Esophagus muscularis mucosa (tissue), 4 donors: ENCODE measurements around the gene CD300LB. TPM values are rescaled to one million over a fixed set of nuclear protein-coding genes. Genes with fewer than 3 reads are reported as not detected.

Experiments
- DNase-seq: peaks from one replicate; pipeline ENCODE4 v3.0.0-alpha.2; 2017; ENCODE audit errors: extremely low spot score
- H3K27ac ChIP-seq, 4 donors: fragments of 200-600 bp; sonication (generic); replicated peaks in 1 of 4; 1 replicate in 3 of 4; 2 replicates in 1 of 4; pipeline ENCODE4 v1.5.1; 2016 to 2019; ENCODE audit warnings: mild to moderate bottlenecking in 1 of 4
- H3K27me3 ChIP-seq, 4 donors: fragments of 200-600 bp; sonication (generic); one replicate each; pipeline versions ENCODE4 v1.5.1 to v1.6.0; 2016 to 2019
- H3K36me3 ChIP-seq, 4 donors: fragments of 200-600 bp; sonication (generic); one replicate each; pipeline ENCODE4 v1.5.1; 2016 to 2019
- H3K4me1 ChIP-seq, 4 donors: fragments of 200-600 bp; sonication (generic); one replicate each; pipeline ENCODE4 v1.5.1; 2016 to 2019
- H3K4me3 ChIP-seq, 4 donors: fragments of 200-600 bp; sonication (generic); 1 replicate in 2 of 4; 2 replicates in 2 of 4; pipeline ENCODE4 v1.5.1; 2016 to 2019; ENCODE audit warnings: mild to moderate bottlenecking in 4 of 4, moderate library complexity in 1 of 4
- H3K9me3 ChIP-seq, 4 donors: fragments of 200-600 bp; sonication (generic); 1 replicate in 3 of 4; 2 replicates in 1 of 4; pipeline ENCODE4 v1.5.1; 2016 to 2019
- CTCF ChIP-seq, 3 experiments: fragments of 200-600 bp in 2 of 3; fragments of 450-650 bp in 1 of 3; sonication (generic) in 2 of 3; IDR thresholded peaks; one replicate each; pipeline ENCODE4 v1.5.1; 2017 to 2019; ENCODE audit warnings: antibody characterized with exemption in 3 of 3, mild to moderate bottlenecking in 2 of 3, moderate library complexity in 1 of 3
- EP300 ChIP-seq: sonication (generic); formaldehyde crosslinking; IDR thresholded peaks from one replicate; pipeline ENCODE4 v1.6.1; 2017; ENCODE audit warnings: antibody characterized with exemption
- POLR2A ChIP-seq: fragments of 450-650 bp; IDR thresholded peaks from one replicate; pipeline ENCODE4 v1.6.1; 2017; ENCODE audit warnings: antibody characterized with exemption, moderate library complexity, mild to moderate bottlenecking, low read depth
- POLR2AphosphoS5 ChIP-seq, 2 donors: sonication (generic); formaldehyde crosslinking; IDR thresholded peaks; one replicate each; pipeline ENCODE4 v1.6.1; 2017; ENCODE audit warnings: antibody characterized with exemption in 2 of 2
- WGBS: methylation state at CpG from one replicate; pipeline ENCODE4 v1.1.5; 2018; 5-methylcytosine and 5-hydroxymethylcytosine counted together
- intact Hi-C: fragments of 100-400 bp; cut with DNase I; formaldehyde crosslinking; loops from one replicate; pipeline ENCODE4 v1.15.1; 2023
- total RNA-seq, 4 donors: library from RNA; depleted of rRNA; stranded (reverse); fragments of >200 nt; gene quantifications; one replicate each; pipeline versions ENCODE4 v1.1.0 to v1.2.1, GENCODE V29; 2016

The CD300LB gene
- total RNA-seq, 4 donors from 2014 or later = 0.17 to 0.83 (median 0.23) TPM; not detected in 1

GRCh38 chr17:74527756-74528155, 3.5 kb downstream of the CD300LB start:
- DNase-seq = peak; percentile 72
- no peaks in the 10 kb centered on the region for H3K36me3 ChIP-seq
- 74% methylated on average over 8 of the region's 8 CpGs for WGBS
- intact Hi-C loops = no loop called here
- H3K27ac ChIP-seq = no peak overlapping the region
- H3K4me1 ChIP-seq = no peaks in the 10 kb centered on the region
- TF ChIP-seq POLR2A (no peak), EP300 (no peak), CTCF (IDR thresholded peaks at IDR 0.05) (no peak), POLR2AphosphoS5 (IDR thresholded peaks at IDR 0.05) (no peak)
- H3K27me3 ChIP-seq = peaks cover 0 to 20% (median 0%) of the 10 kb centered on the region in 4 donors
- no peak overlapping the region for H3K4me3 ChIP-seq
- H3K9me3 ChIP-seq = peaks cover 0 to 11% (median 4%) of the 10 kb centered on the region in 4 donors

DNA sequence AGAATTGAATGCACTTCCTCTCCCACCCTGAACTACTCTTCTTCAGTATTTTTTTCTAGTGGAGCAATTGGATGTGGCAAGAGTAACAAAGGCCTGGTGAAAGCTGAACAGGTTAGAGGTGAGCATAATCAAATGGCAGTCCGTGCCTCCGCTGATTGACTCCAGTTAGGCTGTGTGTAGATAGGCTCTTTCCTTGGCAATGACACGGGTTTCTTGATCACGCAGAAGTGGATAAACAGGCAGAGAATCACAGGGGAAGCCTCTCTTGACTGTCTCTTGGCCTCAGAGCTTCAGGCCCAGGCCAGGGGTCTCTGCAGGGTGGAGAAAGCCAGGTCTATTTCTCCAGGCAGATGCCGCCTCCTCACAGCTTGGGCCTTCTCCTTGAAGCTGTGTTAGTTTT, 4.2 kb downstream of the CD300LB start:
- Histone ChIP-seq H3K9me3 (peaks cover 0 to 13% (median 5%) of the 10 kb centered on the region in 4 donors), H3K27ac (no peak overlapping the region), H3K4me3 (no peak overlapping the region), H3K27me3 (peaks cover 0 to 20% (median 0%) of the 10 kb centered on the region in 4 donors), H3K36me3 (no peaks in the 10 kb centered on the region), H3K4me1 (no peaks in the 10 kb centered on the region)
- TF ChIP-seq POLR2AphosphoS5 (IDR thresholded peaks at IDR 0.05) = no peak
- TF ChIP-seq EP300 = no peak
- intact Hi-C loops = no loop called here
- 93% methylated on average over 5 of the region's 5 CpGs for WGBS
- peak; percentile 68 for DNase-seq

- Histone ChIP-seq H3K36me3 (no peaks in the 10 kb centered on the region), H3K9me3 (peaks cover 0 to 13% (median 5%) of the 10 kb centered on the region in 4 donors), H3K27me3 (peaks cover 0 to 18% (median 0%) of the 10 kb centered on the region in 4 donors), H3K27ac (no peak overlapping the region), H3K4me1 (no peaks in the 10 kb centered on the region), H3K4me3 (no peak overlapping the region)
- WGBS = 66% methylated on average over 3 of the region's 3 CpGs
- intact Hi-C loops = no loop called here
- TF ChIP-seq EP300 (no peak), POLR2A (no peak), CTCF (IDR thresholded peaks at IDR 0.05) (no peak), POLR2AphosphoS5 (IDR thresholded peaks at IDR 0.05) (no peak)
- peak; percentile 21 for DNase-seq
Measured at GRCh38 chr17:74526681-74527080, 4.6 kb downstream of the CD300LB start.

DNA sequence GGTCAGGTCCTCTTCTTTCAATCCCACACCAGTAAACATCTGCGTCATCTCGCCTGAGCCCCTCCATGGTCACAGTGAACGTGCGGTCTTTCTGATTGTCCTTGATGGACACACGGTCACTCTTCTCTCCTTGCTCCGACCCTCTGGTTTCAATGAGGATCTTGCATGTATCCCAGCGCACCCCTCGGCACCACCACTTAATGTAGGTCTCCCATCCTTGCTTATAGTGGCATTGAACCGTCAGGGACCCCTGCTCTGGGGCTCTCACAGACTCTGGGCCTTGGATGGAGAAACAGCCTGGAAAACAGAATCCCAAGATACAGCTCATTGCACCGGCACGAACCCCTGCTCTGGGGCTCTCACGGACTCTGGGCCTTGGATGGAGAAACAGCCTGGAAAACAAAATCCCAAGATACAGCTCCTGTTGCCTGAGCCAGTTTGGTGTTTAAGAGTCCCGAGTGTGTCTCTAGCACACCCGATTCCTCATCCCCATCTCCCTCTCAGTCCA, 5.4 kb downstream of the CD300LB start:
- no peaks in the 10 kb centered on the region for H3K36me3 ChIP-seq
- H3K27ac ChIP-seq = no peak overlapping the region
- H3K9me3 ChIP-seq = peaks cover 0 to 13% (median 5%) of the 10 kb centered on the region in 4 donors
- DNase-seq = peak; percentile 50
- TF ChIP-seq POLR2A (no peak), EP300 (no peak), POLR2AphosphoS5 (IDR thresholded peaks at IDR 0.05) (no peak), CTCF (IDR thresholded peaks at IDR 0.05) (no peak)
- no peak overlapping the region for H3K4me3 ChIP-seq
- H3K27me3 ChIP-seq = peaks cover 0 to 10% (median 0%) of the 10 kb centered on the region in 4 donors
- WGBS = 89% methylated on average over 14 of the region's 14 CpGs
- intact Hi-C loops = no loop called here
- H3K4me1 ChIP-seq = no peaks in the 10 kb centered on the region

DNA sequence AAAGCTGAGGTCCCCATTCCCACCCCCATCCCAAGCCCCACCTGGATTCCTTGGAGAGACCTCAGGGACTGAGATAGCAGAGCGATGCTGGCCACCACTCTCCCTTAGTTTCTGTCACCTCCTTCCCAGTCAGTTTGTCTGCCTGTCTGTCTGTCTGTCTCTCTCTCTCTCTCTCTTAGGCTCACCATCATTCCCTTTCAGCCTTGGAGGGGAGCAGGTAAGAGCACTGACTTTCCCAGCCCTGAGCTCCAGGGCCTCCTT, 5.9 kb downstream of the CD300LB start:
- WGBS = 100% methylated on average over 1 of the region's 1 CpG
- DNase-seq = peak; percentile 66
- Histone ChIP-seq H3K27ac (no peak overlapping the region), H3K36me3 (no peaks in the 10 kb centered on the region), H3K27me3 (peaks cover 0 to 10% (median 0%) of the 10 kb centered on the region in 4 donors), H3K4me3 (no peak overlapping the region), H3K9me3 (peaks cover 0 to 13% (median 5%) of the 10 kb centered on the region in 4 donors), H3K4me1 (no peaks in the 10 kb centered on the region)
- intact Hi-C loops = no loop called here
- TF ChIP-seq POLR2AphosphoS5 (IDR thresholded peaks at IDR 0.05) (no peak), EP300 (no peak), CTCF (IDR thresholded peaks at IDR 0.05) (no peak), POLR2A (no peak)
